Measurements from ENCODE around the gene SCAMP2.

The SCAMP2 gene

GRCh38 chr15:74906450-74907162, 33.4 kb upstream of the SCAMP2 start, which contains the start of gene FAM219B:
TSS of gene FAM219B (minus strand) at chr15:74906851. CDS start at chr15:74906800, 51 bp downstream.
- DNase-seq (ENCODE audit: low read depth): peak; percentile 63
- in situ Hi-C loops (cut with HindIII; ENCODE audit: low sequenced_read_pairs): loop anchor here (5.0 kb wide), 1 partner anchor 46 kb away; no protein-coding TSS in a partner anchor
- peak within 1 kb of the TSS; percentile 86 for H3K4me3 ChIP-seq (ENCODE audit: low read depth, low read length)
- TF ChIP-seq CTCF (IDR thresholded peaks at IDR 0.05; ENCODE audit: low read depth, low read length, missing control alignments): no peak

GRCh38 chr15:74906067-74906449, 32.9 kb upstream of the SCAMP2 start:
- in situ Hi-C loops (cut with HindIII; ENCODE audit: low sequenced_read_pairs): loop anchor here (5.0 kb wide), 1 partner anchor 46 kb away; no protein-coding TSS in a partner anchor
- peak overlapping the region; percentile 86 for H3K4me3 ChIP-seq (ENCODE audit: low read depth, low read length)
- no peak for DNase-seq (ENCODE audit: low read depth)
- TF ChIP-seq CTCF (IDR thresholded peaks at IDR 0.05; ENCODE audit: low read depth, low read length, missing control alignments): no peak

GRCh38 chr15:74904190-74904805, 31.1 kb upstream of the SCAMP2 start:
- DNase-seq (ENCODE audit: low read depth): no peak
- H3K4me3 ChIP-seq (ENCODE audit: low read depth, low read length): no peak overlapping the region
- no peak for TF ChIP-seq CTCF (IDR thresholded peaks at IDR 0.05; ENCODE audit: low read depth, low read length, missing control alignments)
- in situ Hi-C loops (cut with HindIII; ENCODE audit: low sequenced_read_pairs): no loop called here

GRCh38 chr15:74903676-74904075, 30.5 kb upstream of the SCAMP2 start:
- TF ChIP-seq CTCF (IDR thresholded peaks at IDR 0.05; ENCODE audit: low read depth, low read length, missing control alignments): no peak
- H3K4me3 ChIP-seq (ENCODE audit: low read depth, low read length): no peak overlapping the region
- in situ Hi-C loops (cut with HindIII; ENCODE audit: low sequenced_read_pairs): no loop called here
- no peak for DNase-seq (ENCODE audit: low read depth)

- TF ChIP-seq CTCF (IDR thresholded peaks at IDR 0.05; ENCODE audit: low read depth, low read length, missing control alignments): no peak
- in situ Hi-C loops (cut with HindIII; ENCODE audit: low sequenced_read_pairs): no loop called here
- DNase-seq (ENCODE audit: low read depth): no peak
- H3K4me3 ChIP-seq (ENCODE audit: low read depth, low read length): no peak overlapping the region
Observed at GRCh38 chr15:74902295-74903075, 29.3 kb upstream of the SCAMP2 start.

GRCh38 chr15:74901612-74902063, 28.5 kb upstream of the SCAMP2 start:
- in situ Hi-C loops (cut with HindIII; ENCODE audit: low sequenced_read_pairs): no loop called here
- H3K4me3 ChIP-seq (ENCODE audit: low read depth, low read length): no peak overlapping the region
- no peak for DNase-seq (ENCODE audit: low read depth)
- peak; percentile 85 for TF ChIP-seq CTCF (IDR thresholded peaks at IDR 0.05; ENCODE audit: low read depth, low read length, missing control alignments)
